Stromal cell of bone marrow (primary cell): Measurements from ENCODE around the gene GAGE2A.
"Not testable (repeated sequence)": the region's sequence is repeated elsewhere in the genome, so short reads cannot be mapped to it uniquely, and the experiment has no call there.

Source experiments
- DNase-seq: peaks from one replicate; pipeline ENCODE4 v3.0.0-alpha.2; 2012; ENCODE audit warnings: low read depth

GAGE2A gene, protein sequence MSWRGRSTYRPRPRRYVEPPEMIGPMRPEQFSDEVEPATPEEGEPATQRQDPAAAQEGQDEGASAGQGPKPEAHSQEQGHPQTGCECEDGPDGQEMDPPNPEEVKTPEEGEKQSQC

GRCh38 chrX:49589196-49589595, at the start of gene GAGE2A:
TSS of gene GAGE2A (plus strand) at chrX:49589496. CDS start at chrX:49590651, 1,155 bp downstream.
- not testable (repeated sequence) for DNase-seq

DNA sequence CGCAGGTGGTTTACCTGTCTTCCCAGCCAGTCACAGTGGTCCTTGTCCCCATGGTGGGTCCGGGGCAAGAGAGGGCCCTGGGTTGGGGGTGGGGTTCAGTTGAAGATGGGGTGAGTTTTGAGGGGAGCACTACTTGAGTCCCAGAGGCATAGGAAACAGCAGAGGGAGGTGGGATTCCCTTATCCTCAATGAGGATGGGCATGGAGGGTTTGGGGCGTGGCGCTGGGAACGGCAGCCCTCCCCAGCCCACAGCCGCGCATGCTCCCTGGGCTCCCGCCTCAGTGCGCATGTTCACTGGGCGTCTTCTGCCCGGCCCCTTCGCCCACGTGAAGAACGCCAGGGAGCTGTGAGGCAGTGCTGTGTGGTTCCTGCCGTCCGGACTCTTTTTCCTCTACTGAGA, 47.9 kb upstream of the GAGE2A start, which contains the start of gene GAGE12D:
GAGE12D (plus strand) TSS at position 301 of the 400 bp plus-strand sequence. CDS start 1,155 bp downstream, outside the sequence.
- not testable (repeated sequence) for DNase-seq

GRCh38 chrX:49550989-49551388, 38.3 kb upstream of the GAGE2A start, which contains the start of gene GAGE12E:
TSS of gene GAGE12E (plus strand) at chrX:49551289. CDS start at chrX:49552444, 1,155 bp downstream.
- DNase-seq: not testable (repeated sequence)

GRCh38 chrX:49560542-49560941, 28.8 kb upstream of the GAGE2A start, which contains the start of gene GAGE12F:
TSS of gene GAGE12F (plus strand) at chrX:49560842. CDS start at chrX:49561997, 1,155 bp downstream.
- not testable (repeated sequence) for DNase-seq

DNA sequence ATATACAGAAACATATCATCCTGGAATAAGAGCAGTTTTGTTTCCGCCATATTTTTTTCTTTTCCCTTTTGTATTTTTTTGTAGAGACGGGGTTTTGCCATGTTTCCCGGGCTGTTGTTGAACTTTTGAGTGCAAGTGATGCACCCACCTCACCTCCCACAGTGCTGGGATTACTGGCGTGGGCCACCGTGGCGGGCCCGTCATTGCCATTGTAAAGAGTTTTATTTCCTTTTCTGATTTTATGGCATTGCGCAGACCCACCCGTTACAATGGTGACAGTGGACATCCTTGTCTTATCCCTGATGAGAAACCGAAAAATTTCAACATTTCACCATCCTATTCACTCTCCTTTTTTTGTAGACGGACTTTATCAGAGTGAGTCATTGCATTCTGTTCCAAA, 20.6 kb upstream of the GAGE2A start:
- not testable (repeated sequence) for DNase-seq

- DNase-seq: not testable (repeated sequence)
Measured at GRCh38 chrX:49569152-49569551, 20.1 kb upstream of the GAGE2A start.

GRCh38 chrX:49570100-49570499, 19.2 kb upstream of the GAGE2A start, which contains the start of gene GAGE12G:
TSS of gene GAGE12G (plus strand) at chrX:49570400. CDS start at chrX:49571555, 1,155 bp downstream.
- DNase-seq: not testable (repeated sequence)

- DNase-seq: not testable (repeated sequence)
Measured at GRCh38 chrX:49579649-49580048, 9.6 kb upstream of the GAGE2A start, which contains the start of gene GAGE12H. TSS of gene GAGE12H (plus strand) at chrX:49579949. CDS start at chrX:49581104, 1,155 bp downstream.

DNA sequence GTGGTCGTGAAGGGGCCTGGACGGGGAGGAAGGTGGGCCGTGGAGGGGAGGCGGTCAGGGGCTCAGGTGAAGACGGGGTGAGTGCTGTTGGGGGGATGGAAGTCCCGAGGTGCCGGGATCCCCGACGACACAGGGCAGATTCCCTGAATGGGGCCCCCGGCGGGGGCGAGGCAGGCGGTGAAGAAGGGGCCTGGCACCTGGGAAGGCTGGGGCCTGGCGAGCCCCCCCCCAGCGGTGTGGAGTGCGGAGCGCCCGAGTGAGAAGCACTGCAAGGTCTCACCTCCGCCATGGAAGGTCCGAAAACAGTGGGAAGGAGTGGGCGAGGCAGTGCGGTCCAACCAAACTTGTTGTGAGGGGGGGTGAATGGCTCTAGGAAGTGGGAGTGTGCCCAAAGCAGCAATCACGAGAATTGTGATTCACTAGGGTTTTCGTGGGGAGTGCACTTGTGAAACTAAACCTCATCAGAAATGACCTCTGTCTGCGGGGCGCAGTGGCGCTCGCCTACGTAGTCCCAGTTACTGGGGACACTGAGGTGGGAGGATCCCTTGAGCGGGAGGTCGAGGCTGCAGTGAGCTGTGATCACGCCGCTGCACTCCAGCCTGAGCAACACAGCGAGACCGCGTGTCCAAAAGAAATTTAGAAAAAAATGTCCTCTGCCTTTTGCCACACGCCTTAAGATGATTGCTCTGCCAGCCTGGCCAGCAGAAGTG, 628 bp downstream of the GAGE2A start:
- not testable (repeated sequence) for DNase-seq

DNA sequence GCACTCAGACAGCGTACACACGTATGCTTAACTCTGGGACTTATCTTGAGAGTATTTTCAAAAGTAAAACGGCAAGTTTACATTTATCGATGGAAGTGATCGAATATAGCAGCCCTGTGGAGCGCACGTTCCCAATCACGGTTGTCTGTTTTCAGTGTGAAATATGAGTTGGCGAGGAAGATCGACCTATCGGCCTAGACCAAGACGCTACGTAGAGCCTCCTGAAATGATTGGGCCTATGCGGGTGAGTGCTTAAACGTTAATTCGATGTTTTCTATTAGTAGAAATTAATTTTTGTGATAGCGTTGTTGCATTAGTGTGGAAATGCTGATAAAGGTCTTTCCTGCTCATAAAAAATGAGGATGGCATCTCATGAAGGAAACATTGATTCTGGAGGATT, 1.2 kb downstream of the GAGE2A start:
- DNase-seq: not testable (repeated sequence)

DNA sequence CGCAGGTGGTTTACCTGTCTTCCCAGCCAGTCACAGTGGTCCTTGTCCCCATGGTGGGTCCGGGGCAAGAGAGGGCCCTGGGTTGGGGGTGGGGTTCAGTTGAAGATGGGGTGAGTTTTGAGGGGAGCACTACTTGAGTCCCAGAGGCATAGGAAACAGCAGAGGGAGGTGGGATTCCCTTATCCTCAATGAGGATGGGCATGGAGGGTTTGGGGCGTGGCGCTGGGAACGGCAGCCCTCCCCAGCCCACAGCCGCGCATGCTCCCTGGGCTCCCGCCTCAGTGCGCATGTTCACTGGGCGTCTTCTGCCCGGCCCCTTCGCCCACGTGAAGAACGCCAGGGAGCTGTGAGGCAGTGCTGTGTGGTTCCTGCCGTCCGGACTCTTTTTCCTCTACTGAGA, 9.4 kb downstream of the GAGE2A start, which contains the start of gene GAGE1:
GAGE1 (plus strand) TSS at position 301 of the 400 bp plus-strand sequence. CDS start 1,155 bp downstream, outside the sequence.
- not testable (repeated sequence) for DNase-seq

DNA sequence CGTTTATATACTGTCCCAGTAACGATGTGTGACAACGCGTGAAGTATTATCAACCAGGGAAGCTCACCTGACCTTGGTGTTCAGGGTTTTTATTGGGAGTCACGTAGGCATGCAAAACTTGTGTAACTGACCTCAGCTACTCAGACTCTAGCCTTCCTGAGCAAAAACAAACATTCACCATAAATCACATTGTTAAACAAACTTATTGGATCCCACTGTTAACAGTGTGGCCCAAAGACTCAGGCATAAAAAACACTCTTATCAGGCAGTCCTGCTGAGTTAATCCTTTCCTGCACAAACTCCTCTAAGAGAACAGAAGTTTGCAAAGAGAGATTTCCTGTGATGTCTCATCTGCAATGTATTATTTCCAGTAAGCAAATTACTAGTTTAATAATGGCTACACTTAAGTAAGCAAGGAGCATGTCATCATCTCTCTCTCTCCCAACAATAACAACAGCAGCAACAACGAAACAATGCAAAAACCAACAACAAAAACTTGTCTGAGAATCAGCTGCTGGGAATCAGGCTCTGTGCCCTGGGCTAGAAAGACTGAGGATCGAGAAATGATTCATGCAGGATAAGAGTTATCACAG, 21.5 kb downstream of the GAGE2A start:
- DNase-seq: no peak

DNA sequence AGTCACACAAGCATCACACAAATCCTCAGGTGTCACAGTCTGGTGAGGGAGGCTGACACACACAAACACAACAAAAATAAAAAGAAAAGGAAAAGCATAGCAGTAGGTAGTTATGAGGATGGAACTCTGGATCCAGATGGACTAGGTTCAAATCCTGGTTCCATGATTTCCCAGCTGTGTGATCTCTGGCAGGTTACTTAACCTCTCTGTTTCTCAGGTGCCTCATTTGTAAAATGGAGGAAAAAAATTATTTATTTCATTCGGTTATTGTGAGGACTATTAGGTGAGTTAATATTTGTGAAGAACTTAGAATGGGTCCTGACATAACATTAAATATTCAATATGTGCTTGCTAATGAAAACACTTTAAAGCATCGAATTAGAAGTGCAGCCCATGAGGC, 29.3 kb downstream of the GAGE2A start:
- no peak for DNase-seq

DNA sequence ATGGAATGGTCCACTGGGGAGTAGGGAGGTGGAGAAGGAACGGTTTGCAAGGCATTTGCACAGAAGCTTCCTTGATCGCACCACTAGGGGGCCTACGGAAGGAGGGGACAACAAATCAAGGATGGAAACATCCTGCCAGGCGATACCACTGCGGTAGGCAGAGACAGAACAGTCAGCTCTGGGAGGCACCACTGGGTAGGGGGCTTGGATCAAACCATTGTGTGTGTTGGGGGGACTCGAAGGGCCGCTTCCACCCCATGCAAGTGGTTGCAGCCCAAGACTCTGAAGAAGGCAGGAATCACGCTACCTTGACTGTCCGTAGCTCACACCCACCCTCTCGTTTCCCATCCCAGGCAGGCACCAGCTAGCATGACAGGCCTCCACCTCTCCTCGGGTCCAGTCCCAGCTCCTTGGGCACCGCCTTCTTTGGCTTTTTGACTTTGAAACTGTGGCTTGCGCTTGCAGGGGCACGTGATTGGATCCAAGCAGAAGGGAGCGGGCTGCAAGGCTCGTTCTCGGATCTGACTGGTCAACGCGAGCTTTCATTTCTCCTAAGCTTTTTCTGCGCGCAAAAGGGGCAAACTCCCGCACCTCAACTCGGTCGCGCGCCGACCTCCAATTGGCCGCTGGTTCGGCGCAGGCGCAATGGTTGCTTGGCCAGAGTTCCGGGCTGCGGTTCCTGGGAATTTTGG, 37.9 kb downstream of the GAGE2A start:
- DNase-seq: no peak

- no peak for DNase-seq
Measured at GRCh38 chrX:49644991-49645637, 55.8 kb downstream of the GAGE2A start.
